Esophagus muscularis mucosa (tissue), 4 donors: Measurements from ENCODE around the gene FGF14. TPM values are rescaled to one million over a fixed set of nuclear protein-coding genes. Genes with fewer than 3 reads are reported as not detected.

ENCODE experiments used
- DNase-seq: peaks from one replicate; pipeline ENCODE4 v3.0.0-alpha.2; 2017; ENCODE audit errors: extremely low spot score
- H3K27ac ChIP-seq, 4 donors: fragments of 200-600 bp; sonication (generic); replicated peaks in 1 of 4; 1 replicate in 3 of 4; 2 replicates in 1 of 4; pipeline ENCODE4 v1.5.1; 2016 to 2019; ENCODE audit warnings: mild to moderate bottlenecking in 1 of 4
- H3K27me3 ChIP-seq, 4 donors: fragments of 200-600 bp; sonication (generic); one replicate each; pipeline versions ENCODE4 v1.5.1 to v1.6.0; 2016 to 2019
- H3K36me3 ChIP-seq, 4 donors: fragments of 200-600 bp; sonication (generic); one replicate each; pipeline ENCODE4 v1.5.1; 2016 to 2019
- H3K4me1 ChIP-seq, 4 donors: fragments of 200-600 bp; sonication (generic); one replicate each; pipeline ENCODE4 v1.5.1; 2016 to 2019
- H3K4me3 ChIP-seq, 4 donors: fragments of 200-600 bp; sonication (generic); 1 replicate in 2 of 4; 2 replicates in 2 of 4; pipeline ENCODE4 v1.5.1; 2016 to 2019; ENCODE audit warnings: mild to moderate bottlenecking in 4 of 4, moderate library complexity in 1 of 4
- H3K9me3 ChIP-seq, 4 donors: fragments of 200-600 bp; sonication (generic); 1 replicate in 3 of 4; 2 replicates in 1 of 4; pipeline ENCODE4 v1.5.1; 2016 to 2019
- EP300 ChIP-seq: sonication (generic); formaldehyde crosslinking; IDR thresholded peaks from one replicate; pipeline ENCODE4 v1.6.1; 2017; ENCODE audit warnings: antibody characterized with exemption
- POLR2A ChIP-seq: fragments of 450-650 bp; IDR thresholded peaks from one replicate; pipeline ENCODE4 v1.6.1; 2017; ENCODE audit warnings: antibody characterized with exemption, moderate library complexity, mild to moderate bottlenecking, low read depth
- POLR2AphosphoS5 ChIP-seq, 2 donors: sonication (generic); formaldehyde crosslinking; IDR thresholded peaks; one replicate each; pipeline ENCODE4 v1.6.1; 2017; ENCODE audit warnings: antibody characterized with exemption in 2 of 2
- WGBS: methylation state at CpG from one replicate; pipeline ENCODE4 v1.1.5; 2018; 5-methylcytosine and 5-hydroxymethylcytosine counted together
- intact Hi-C: fragments of 100-400 bp; cut with DNase I; formaldehyde crosslinking; loops from one replicate; pipeline ENCODE4 v1.15.1; 2023
- total RNA-seq, 4 donors: library from RNA; depleted of rRNA; stranded (reverse); fragments of >200 nt; gene quantifications; one replicate each; pipeline versions ENCODE4 v1.1.0 to v1.2.1, GENCODE V29; 2016
- TF ChIP-seq, protein P1 (sequence below), 3 experiments: fragments of 200-600 bp in 2 of 3; fragments of 450-650 bp in 1 of 3; sonication (generic) in 2 of 3; IDR thresholded peaks; one replicate each; pipeline ENCODE4 v1.5.1; 2017 to 2019; ENCODE audit warnings: antibody characterized with exemption in 3 of 3, mild to moderate bottlenecking in 2 of 3, moderate library complexity in 1 of 3

The FGF14 gene
- total RNA-seq, 4 donors from 2014 or later = 0.33 to 2.1 (median 0.87) TPM

DNA sequence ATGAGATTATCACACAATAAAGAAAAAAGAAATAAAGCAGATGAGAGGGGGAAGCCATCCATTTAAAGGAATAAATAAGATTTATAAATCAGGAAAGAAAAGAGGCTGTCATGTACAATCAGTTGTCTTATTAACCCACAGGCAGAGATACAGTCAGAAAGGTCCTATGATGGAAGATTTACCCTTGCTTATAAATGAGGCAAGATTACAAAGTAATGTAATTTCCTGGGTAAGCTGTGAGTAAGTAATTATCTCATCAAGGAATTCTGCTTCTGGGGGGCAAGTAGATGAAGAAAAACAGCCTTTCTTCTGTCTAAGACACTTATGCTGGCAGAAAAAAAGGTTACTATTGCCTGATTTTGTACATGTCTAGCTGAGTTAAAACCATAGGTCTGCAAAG is 146.4 kb downstream of the FGF14 start:
- no peak overlapping the region for H3K27ac ChIP-seq
- intact Hi-C loops = no loop called here
- no peak for TF ChIP-seq EP300
- TF ChIP-seq POLR2AphosphoS5 (IDR thresholded peaks at IDR 0.05) = no peak
- TF ChIP-seq POLR2A = no peak
- TF ChIP-seq, protein P1, sequence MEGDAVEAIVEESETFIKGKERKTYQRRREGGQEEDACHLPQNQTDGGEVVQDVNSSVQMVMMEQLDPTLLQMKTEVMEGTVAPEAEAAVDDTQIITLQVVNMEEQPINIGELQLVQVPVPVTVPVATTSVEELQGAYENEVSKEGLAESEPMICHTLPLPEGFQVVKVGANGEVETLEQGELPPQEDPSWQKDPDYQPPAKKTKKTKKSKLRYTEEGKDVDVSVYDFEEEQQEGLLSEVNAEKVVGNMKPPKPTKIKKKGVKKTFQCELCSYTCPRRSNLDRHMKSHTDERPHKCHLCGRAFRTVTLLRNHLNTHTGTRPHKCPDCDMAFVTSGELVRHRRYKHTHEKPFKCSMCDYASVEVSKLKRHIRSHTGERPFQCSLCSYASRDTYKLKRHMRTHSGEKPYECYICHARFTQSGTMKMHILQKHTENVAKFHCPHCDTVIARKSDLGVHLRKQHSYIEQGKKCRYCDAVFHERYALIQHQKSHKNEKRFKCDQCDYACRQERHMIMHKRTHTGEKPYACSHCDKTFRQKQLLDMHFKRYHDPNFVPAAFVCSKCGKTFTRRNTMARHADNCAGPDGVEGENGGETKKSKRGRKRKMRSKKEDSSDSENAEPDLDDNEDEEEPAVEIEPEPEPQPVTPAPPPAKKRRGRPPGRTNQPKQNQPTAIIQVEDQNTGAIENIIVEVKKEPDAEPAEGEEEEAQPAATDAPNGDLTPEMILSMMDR (IDR thresholded peaks at IDR 0.05) = no peak

DNA sequence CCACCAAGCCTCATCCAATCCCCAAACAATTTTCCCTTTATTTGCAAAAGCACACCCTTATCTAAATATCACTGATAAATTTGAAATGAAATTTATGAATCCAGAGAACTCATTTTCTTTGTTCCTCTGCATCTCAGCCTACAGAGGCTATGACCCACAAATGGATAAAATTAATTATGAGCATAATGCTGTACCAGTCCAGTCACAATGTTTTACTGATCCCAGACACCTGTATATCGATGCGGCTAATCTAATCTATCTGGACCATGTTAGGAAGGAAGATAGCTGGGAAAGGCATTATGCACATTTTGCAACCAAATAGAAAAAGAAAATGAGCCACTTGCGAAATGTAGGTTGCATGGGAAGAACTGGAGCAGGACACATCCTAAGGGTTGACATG is 150.0 kb downstream of the FGF14 start:
- TF ChIP-seq EP300 = no peak
- TF ChIP-seq POLR2A = no peak
- TF ChIP-seq, protein P1 (IDR thresholded peaks at IDR 0.05) = no peak
- no peak for TF ChIP-seq POLR2AphosphoS5 (IDR thresholded peaks at IDR 0.05)
- no peaks in the 10 kb centered on the region for H3K36me3 ChIP-seq
- WGBS = 95% methylated on average over 3 of the region's 3 CpGs
- no peaks in the 10 kb centered on the region for H3K27me3 ChIP-seq
- H3K9me3 ChIP-seq = no peaks in the 10 kb centered on the region
- H3K27ac ChIP-seq = no peak overlapping the region
- no peak overlapping the region for H3K4me3 ChIP-seq
- no peak for DNase-seq
- intact Hi-C loops = no loop called here
- H3K4me1 ChIP-seq = no peaks in the 10 kb centered on the region

More for the DNA sequence above, 146.4 kb downstream of the FGF14 start:
- H3K4me1 ChIP-seq = no peaks in the 10 kb centered on the region
- H3K9me3 ChIP-seq = no peaks in the 10 kb centered on the region
- H3K27me3 ChIP-seq = no peaks in the 10 kb centered on the region
- no peak overlapping the region for H3K4me3 ChIP-seq
- H3K36me3 ChIP-seq = no peaks in the 10 kb centered on the region
- DNase-seq = no peak

DNA sequence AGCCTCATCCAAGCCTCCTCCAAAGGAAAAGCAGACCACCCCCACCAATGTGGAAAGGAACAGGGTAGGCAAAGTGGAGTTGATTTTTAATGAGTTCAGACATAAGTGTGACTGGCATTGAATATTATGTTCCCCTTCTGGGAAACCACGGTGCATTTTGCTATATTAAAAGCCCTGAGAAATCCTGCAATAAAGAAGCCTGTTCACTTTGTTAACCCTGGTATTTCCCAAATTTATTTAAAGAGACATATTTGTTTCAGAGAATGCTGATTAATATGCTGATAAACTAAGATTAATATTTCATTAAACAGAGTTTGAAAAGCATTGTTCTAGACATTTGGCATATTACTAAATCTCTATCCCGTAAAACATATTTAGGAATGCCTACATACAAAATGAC is 151.4 kb downstream of the FGF14 start:
- intact Hi-C loops = no loop called here
- Histone ChIP-seq H3K36me3 (no peaks in the 10 kb centered on the region), H3K4me1 (no peaks in the 10 kb centered on the region), H3K9me3 (no peaks in the 10 kb centered on the region), H3K27ac (no peak overlapping the region), H3K4me3 (no peak overlapping the region), H3K27me3 (no peaks in the 10 kb centered on the region)
- TF ChIP-seq, protein P1 (IDR thresholded peaks at IDR 0.05) = no peak
- TF ChIP-seq POLR2AphosphoS5 (IDR thresholded peaks at IDR 0.05) = no peak
- no peak for TF ChIP-seq POLR2A
- 81% methylated on average over 2 of the region's 2 CpGs for WGBS
- DNase-seq = no peak

DNA sequence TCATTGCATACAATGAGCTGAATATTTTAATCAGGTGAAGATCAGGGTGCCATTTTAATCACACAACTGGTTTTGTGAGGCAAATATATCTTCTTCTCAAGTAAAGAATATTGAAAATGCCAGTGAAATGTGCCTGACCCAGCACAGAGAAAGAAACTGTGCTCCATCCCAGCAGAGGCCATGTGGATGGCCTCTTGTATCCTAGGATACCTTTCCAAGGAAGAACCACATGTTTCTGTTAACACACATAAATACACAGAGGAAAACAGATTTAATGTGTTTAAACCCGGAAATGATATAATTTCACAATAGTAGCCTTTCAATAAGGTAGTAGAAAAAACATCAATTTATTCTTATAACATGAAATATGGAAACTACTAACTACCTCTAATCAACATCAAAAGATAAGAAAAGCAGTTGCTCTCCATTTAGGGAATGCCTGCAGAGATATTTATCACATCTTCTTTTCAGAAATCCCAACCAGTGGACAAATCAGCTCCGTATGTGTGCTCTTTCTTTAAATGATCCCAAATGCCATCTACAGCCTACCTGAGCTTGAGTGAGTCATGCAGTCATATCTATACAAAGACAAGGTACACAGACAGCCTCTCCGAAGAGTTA is 157.1 kb downstream of the FGF14 start:
- 80% methylated on average over 3 of the region's 3 CpGs for WGBS
- no peaks in the 10 kb centered on the region for H3K36me3 ChIP-seq
- intact Hi-C loops = no loop called here

More for the DNA sequence above, 157.1 kb downstream of the FGF14 start:
- no peaks in the 10 kb centered on the region for H3K9me3 ChIP-seq
- TF ChIP-seq POLR2AphosphoS5 (IDR thresholded peaks at IDR 0.05) (no peak), EP300 (no peak), POLR2A (no peak)
- TF ChIP-seq, protein P1 (IDR thresholded peaks at IDR 0.05) = no peak
- H3K27me3 ChIP-seq = no peaks in the 10 kb centered on the region
- no peak overlapping the region for H3K4me3 ChIP-seq
- DNase-seq = no peak
- peaks cover 0 to 8% (median 0%) of the 10 kb centered on the region in 4 donors for H3K4me1 ChIP-seq
- H3K27ac ChIP-seq = no peak overlapping the region
